ENCODE data around the gene CYB5RL. TPM values are rescaled to one million over a fixed set of nuclear protein-coding genes. Genes with fewer than 3 reads are reported as not detected.

Gene CYB5RL
- total and polyA plus RNA-seq, 2 of the 13 experiments (the other 11 are each of a cell fraction or from before 2014, with no cell fraction given), result 3.7 to 5.0 TPM

- TF ChIP-seq CBX2 (IDR thresholded peaks at IDR 0.05; ENCODE audit: low read depth, low read length) (no peak), CBX2 (CRISPR knock-in tag; IDR thresholded peaks at IDR 0.05; ENCODE audit: low read depth) (no peak), ZNF382 (CRISPR knock-in tag; IDR thresholded peaks at IDR 0.05; ENCODE audit: borderline replicate concordance) (no peak)
Measured at GRCh38 chr1:54219688-54220003, 19.8 kb upstream of the CYB5RL start (continued).

GRCh38 chr1:54218883-54219687 lies 19.3 kb upstream of the CYB5RL start:
- Histone ChIP-seq H3K4me1 (ENCODE audit: insufficient read depth, low read length) (peaks cover 27% of the 10 kb centered on the region), H3K27ac (ENCODE audit: extremely low read length, insufficient read depth, low read length) (peak overlapping the region; percentile 27), H3K4me3 (replicated peaks in 1 of 3; ENCODE audit: insufficient read depth in 1 of 3, low read depth in 2 of 3, low read length in 3 of 3) (no peak overlapping the region), H3K36me3 (replicated peaks in 1 of 2; ENCODE audit: control insufficient read depth in 1 of 2, insufficient read depth in 2 of 2, low read length in 2 of 2) (peaks cover 35 to 68% of the 10 kb centered on the region in 2 experiments), H3K4me2 (ENCODE audit: low read depth, low read length) (no peak overlapping the region), H3K79me2 (ENCODE audit: insufficient read depth, low read length) (no peaks in the 10 kb centered on the region), H3K9me3 (ENCODE audit: low read length) (no peaks in the 10 kb centered on the region), H2AFZ (ENCODE audit: low read length) (no peak overlapping the region), H3K9ac (ENCODE audit: insufficient read depth, low read depth, low read length) (no peak overlapping the region), H3K27me3 (ENCODE audit: control insufficient read depth in 1 of 2, insufficient read depth in 2 of 2, low read length in 2 of 2) (no peaks in the 10 kb centered on the region), H4K20me1 (ENCODE audit: insufficient read depth, low read length) (no peaks in the 10 kb centered on the region)
- CTCF ChIA-PET (ENCODE audit: low intra/inter-chr PET ratio, low total read pairs), result no interaction called here
- FAIRE-seq (no peak), DNase-seq (ENCODE audit: low spot score) (no peak), ATAC-seq (no peak)
- no TSS peak for BruUV-seq (replicated peaks)
- in situ Hi-C loops (cut with HindIII; ENCODE audit: extremely low pct_ligation_motif_present, low pct_unique_long_range_greater_than_20kb) (no loop called here), intact Hi-C loops (cut with micrococcal nuclease; ENCODE audit: unreplicated experiment) (no loop called here)
- TF ChIP-seq POLR2G (IDR thresholded peaks at IDR 0.05; ENCODE audit: low read depth, low read length), result 0 out of 2 replicates have a peak, but pooled peaks have one; percentile 0
- TF ChIP-seq ZNF207 (IDR thresholded peaks at IDR 0.05; ENCODE audit: borderline replicate concordance), result no peak
- TF ChIP-seq TFE3 (CRISPR knock-in tag; IDR thresholded peaks at IDR 0.05), result no peak
- TF ChIP-seq KDM5A (IDR thresholded peaks at IDR 0.05; ENCODE audit: borderline replicate concordance, low read length), result no peak
- no peak for TF ChIP-seq CREB3 (CRISPR knock-in tag; IDR thresholded peaks at IDR 0.05)
- no peak for TF ChIP-seq NCOA2 (CRISPR knock-in tag; IDR thresholded peaks at IDR 0.05)
- TF ChIP-seq, protein P1, sequence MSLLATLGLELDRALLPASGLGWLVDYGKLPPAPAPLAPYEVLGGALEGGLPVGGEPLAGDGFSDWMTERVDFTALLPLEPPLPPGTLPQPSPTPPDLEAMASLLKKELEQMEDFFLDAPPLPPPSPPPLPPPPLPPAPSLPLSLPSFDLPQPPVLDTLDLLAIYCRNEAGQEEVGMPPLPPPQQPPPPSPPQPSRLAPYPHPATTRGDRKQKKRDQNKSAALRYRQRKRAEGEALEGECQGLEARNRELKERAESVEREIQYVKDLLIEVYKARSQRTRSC (CRISPR knock-in tag; IDR thresholded peaks at IDR 0.05; ENCODE audit: low read depth), result no peak
- TF ChIP-seq NCOA5 (CRISPR knock-in tag; IDR thresholded peaks at IDR 0.05), result no peak
- TF ChIP-seq, protein P2, sequence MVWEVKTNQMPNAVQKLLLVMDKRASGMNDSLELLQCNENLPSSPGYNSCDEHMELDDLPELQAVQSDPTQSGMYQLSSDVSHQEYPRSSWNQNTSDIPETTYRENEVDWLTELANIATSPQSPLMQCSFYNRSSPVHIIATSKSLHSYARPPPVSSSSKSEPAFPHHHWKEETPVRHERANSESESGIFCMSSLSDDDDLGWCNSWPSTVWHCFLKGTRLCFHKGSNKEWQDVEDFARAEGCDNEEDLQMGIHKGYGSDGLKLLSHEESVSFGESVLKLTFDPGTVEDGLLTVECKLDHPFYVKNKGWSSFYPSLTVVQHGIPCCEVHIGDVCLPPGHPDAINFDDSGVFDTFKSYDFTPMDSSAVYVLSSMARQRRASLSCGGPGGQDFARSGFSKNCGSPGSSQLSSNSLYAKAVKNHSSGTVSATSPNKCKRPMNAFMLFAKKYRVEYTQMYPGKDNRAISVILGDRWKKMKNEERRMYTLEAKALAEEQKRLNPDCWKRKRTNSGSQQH (CRISPR knock-in tag; IDR thresholded peaks at IDR 0.05; ENCODE audit: low read depth), result no peak
- TF ChIP-seq KLF6 (CRISPR knock-in tag; IDR thresholded peaks at IDR 0.05), result no peak
- TF ChIP-seq AGO2 (optimal IDR thresholded peaks at IDR 0.05; ENCODE audit: low read depth, low read length), result peak; percentile 18
- TF ChIP-seq MTA1 (CRISPR knock-in tag; IDR thresholded peaks at IDR 0.05; ENCODE audit: borderline replicate concordance), result no peak
- TF ChIP-seq ZFYVE20 (CRISPR knock-in tag; IDR thresholded peaks at IDR 0.05; ENCODE audit: borderline replicate concordance, low read depth), result no peak
- no peak for TF ChIP-seq ZNF772 (CRISPR knock-in tag; IDR thresholded peaks at IDR 0.05)
- TF ChIP-seq ZNF317 (CRISPR knock-in tag; IDR thresholded peaks at IDR 0.05), result no peak
- 94% methylated on average over 9 of the region's 11 CpGs for WGBS (ENCODE audit: low lambda C conversion rate)
- POLR2A ChIA-PET, result interaction anchor here (0.9 to 1.5 kb wide), 4 partner anchors 15 to 104 kb away, joined by 3 to 6 read pairs (median 3); partner anchors contain the start of genes CYB5RL and MRPL37
